ENCODE measurements around the gene PSMB11. TPM values are rescaled to one million over a fixed set of nuclear protein-coding genes. Genes with fewer than 3 reads are reported as not detected.

The PSMB11 gene
- total RNA-seq: not detected

DNA sequence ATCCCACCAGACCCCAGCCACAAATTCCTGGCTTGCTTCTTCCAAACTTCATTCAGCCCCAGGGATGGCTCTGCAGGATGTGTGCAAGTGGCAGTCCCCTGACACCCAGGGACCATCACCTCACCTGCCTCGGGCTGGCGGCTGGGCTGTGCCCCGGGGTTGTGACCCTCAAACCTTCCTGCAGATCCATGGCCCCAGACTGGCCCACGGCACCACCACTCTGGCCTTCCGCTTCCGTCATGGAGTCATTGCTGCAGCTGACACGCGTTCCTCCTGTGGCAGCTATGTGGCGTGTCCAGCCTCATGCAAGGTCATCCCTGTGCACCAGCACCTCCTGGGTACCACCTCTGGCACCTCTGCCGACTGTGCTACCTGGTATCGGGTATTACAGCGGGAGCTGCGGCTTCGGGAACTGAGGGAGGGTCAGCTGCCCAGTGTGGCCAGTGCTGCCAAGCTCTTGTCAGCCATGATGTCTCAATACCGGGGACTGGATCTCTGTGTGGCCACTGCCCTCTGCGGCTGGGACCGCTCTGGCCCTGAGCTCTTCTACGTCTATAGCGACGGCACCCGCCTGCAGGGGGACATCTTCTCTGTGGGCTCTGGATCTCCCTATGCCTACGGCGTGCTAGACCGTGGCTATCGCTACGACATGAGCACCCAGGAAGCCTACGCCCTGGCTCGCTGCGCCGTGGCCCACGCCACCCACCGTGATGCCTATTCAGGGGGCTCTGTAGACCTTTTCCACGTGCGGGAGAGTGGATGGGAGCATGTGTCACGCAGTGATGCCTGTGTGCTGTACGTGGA is at the start of gene PSMB11:
Gene PSMB11 (plus strand): TSS at position 51 of the 804 bp plus-strand sequence. CDS start 14 bp downstream, at position 65.
- no peaks in the 10 kb centered on the region for H3K9me3 ChIP-seq (ENCODE audit: control insufficient read depth in 3 of 3, low read length in 3 of 3)
- H3K9ac ChIP-seq (ENCODE audit: low read depth in 1 of 3, low read length in 3 of 3): no peak within 1 kb of the TSS
- no peaks in the 10 kb centered on the region for H3K36me3 ChIP-seq (ENCODE audit: control insufficient read depth in 3 of 3, insufficient read depth in 3 of 3, low read length in 3 of 3)
- peaks cover 0 to 9% (median 3%) of the 10 kb centered on the region in 3 donors for H3K4me1 ChIP-seq (ENCODE audit: control insufficient read depth in 3 of 3, insufficient read depth in 3 of 3, low read length in 3 of 3)
- H3K27ac ChIP-seq (ENCODE audit: low read depth, low read length): no peak within 1 kb of the TSS
- no peak within 1 kb of the TSS for H3K4me3 ChIP-seq (ENCODE audit: low read length in 3 of 3)
- H3K27me3 ChIP-seq (ENCODE audit: control insufficient read depth in 3 of 3, insufficient read depth in 3 of 3, low read length in 3 of 3): no peaks in the 10 kb centered on the region

- no peaks in the 10 kb centered on the region for H3K9me3 ChIP-seq (ENCODE audit: control insufficient read depth in 3 of 3, low read length in 3 of 3)
- no peak overlapping the region for H3K27ac ChIP-seq (ENCODE audit: low read depth, low read length)
- no peaks in the 10 kb centered on the region for H3K27me3 ChIP-seq (ENCODE audit: control insufficient read depth in 3 of 3, insufficient read depth in 3 of 3, low read length in 3 of 3)
- no peak overlapping the region for H3K9ac ChIP-seq (ENCODE audit: low read depth in 1 of 3, low read length in 3 of 3)
- H3K36me3 ChIP-seq (ENCODE audit: control insufficient read depth in 3 of 3, insufficient read depth in 3 of 3, low read length in 3 of 3): peaks cover 0 to 7% (median 3%) of the 10 kb centered on the region in 3 donors
- peaks cover 0 to 6% (median 4%) of the 10 kb centered on the region in 3 donors for H3K4me1 ChIP-seq (ENCODE audit: control insufficient read depth in 3 of 3, insufficient read depth in 3 of 3, low read length in 3 of 3)
- H3K4me3 ChIP-seq (ENCODE audit: low read length in 3 of 3): no peak overlapping the region
These were observed 48.5 kb upstream of the PSMB11 start for GRCh38 chr14:22993517-22993916.

DNA sequence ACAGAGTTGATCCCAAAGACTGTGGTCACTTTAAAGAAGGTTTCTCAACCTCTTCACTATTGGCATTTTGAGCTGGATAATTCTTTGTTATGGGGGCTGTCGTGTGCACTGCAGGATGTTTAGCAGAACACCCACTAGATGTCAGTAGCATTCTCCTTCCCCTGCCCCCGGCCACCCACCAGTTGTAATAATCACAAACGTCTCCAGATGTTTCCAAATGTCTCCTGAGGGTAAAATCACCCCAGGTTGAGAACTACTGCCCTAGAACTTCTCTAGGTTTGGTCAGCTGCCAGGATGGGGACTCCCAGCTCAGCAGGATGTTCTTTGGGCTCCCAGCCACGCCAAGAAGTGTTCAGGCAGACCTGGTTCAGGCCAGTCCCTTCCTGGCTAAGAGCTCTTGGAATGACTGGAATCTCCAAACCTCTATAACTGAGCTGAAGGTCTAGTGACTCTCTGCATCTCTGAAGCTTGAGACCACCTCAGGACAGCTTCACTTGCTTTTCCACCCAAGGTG is 47.2 kb upstream of the PSMB11 start:
- peak overlapping the region in 1 of 3 donors; percentile 8 for H3K9ac ChIP-seq (ENCODE audit: low read depth in 1 of 3, low read length in 3 of 3)
- no peak overlapping the region for H3K4me3 ChIP-seq (ENCODE audit: low read length in 3 of 3)

GRCh38 chr14:22995889-22996625 is 46.0 kb upstream of the PSMB11 start:
- H3K9me3 ChIP-seq (ENCODE audit: control insufficient read depth in 3 of 3, low read length in 3 of 3): no peaks in the 10 kb centered on the region
- H3K27me3 ChIP-seq (ENCODE audit: control insufficient read depth in 3 of 3, insufficient read depth in 3 of 3, low read length in 3 of 3): no peaks in the 10 kb centered on the region
- H3K9ac ChIP-seq (ENCODE audit: low read depth in 1 of 3, low read length in 3 of 3): peak overlapping the region in 1 of 3 donors; percentile 33
- H3K4me1 ChIP-seq (ENCODE audit: control insufficient read depth in 3 of 3, insufficient read depth in 3 of 3, low read length in 3 of 3): peaks cover 0 to 6% (median 4%) of the 10 kb centered on the region in 3 donors
- no peak overlapping the region for H3K4me3 ChIP-seq (ENCODE audit: low read length in 3 of 3)
- H3K27ac ChIP-seq (ENCODE audit: low read depth, low read length): no peak overlapping the region
- H3K36me3 ChIP-seq (ENCODE audit: control insufficient read depth in 3 of 3, insufficient read depth in 3 of 3, low read length in 3 of 3): peaks cover 5 to 8% (median 5%) of the 10 kb centered on the region in 3 donors

More for the DNA sequence above, 47.2 kb upstream of the PSMB11 start:
- peaks cover 0 to 6% (median 4%) of the 10 kb centered on the region in 3 donors for H3K4me1 ChIP-seq (ENCODE audit: control insufficient read depth in 3 of 3, insufficient read depth in 3 of 3, low read length in 3 of 3)
- peaks cover 5 to 8% (median 5%) of the 10 kb centered on the region in 3 donors for H3K36me3 ChIP-seq (ENCODE audit: control insufficient read depth in 3 of 3, insufficient read depth in 3 of 3, low read length in 3 of 3)
- H3K27me3 ChIP-seq (ENCODE audit: control insufficient read depth in 3 of 3, insufficient read depth in 3 of 3, low read length in 3 of 3): no peaks in the 10 kb centered on the region
- no peak overlapping the region for H3K27ac ChIP-seq (ENCODE audit: low read depth, low read length)
- no peaks in the 10 kb centered on the region for H3K9me3 ChIP-seq (ENCODE audit: control insufficient read depth in 3 of 3, low read length in 3 of 3)

- H3K36me3 ChIP-seq (ENCODE audit: control insufficient read depth in 3 of 3, insufficient read depth in 3 of 3, low read length in 3 of 3): peaks cover 5 to 8% (median 5%) of the 10 kb centered on the region in 3 donors
These were observed 45.0 kb upstream of the PSMB11 start for GRCh38 chr14:22996768-22997654.

GRCh38 chr14:22997676-22998323 is 44.2 kb upstream of the PSMB11 start:
- Histone ChIP-seq H3K4me1 (ENCODE audit: control insufficient read depth in 3 of 3, insufficient read depth in 3 of 3, low read length in 3 of 3) (peaks cover 0 to 6% (median 4%) of the 10 kb centered on the region in 3 donors), H3K36me3 (ENCODE audit: control insufficient read depth in 3 of 3, insufficient read depth in 3 of 3, low read length in 3 of 3) (peaks cover 5 to 8% (median 5%) of the 10 kb centered on the region in 3 donors), H3K27ac (ENCODE audit: low read depth, low read length) (no peak overlapping the region), H3K27me3 (ENCODE audit: control insufficient read depth in 3 of 3, insufficient read depth in 3 of 3, low read length in 3 of 3) (no peaks in the 10 kb centered on the region), H3K9me3 (ENCODE audit: control insufficient read depth in 3 of 3, low read length in 3 of 3) (no peaks in the 10 kb centered on the region), H3K9ac (ENCODE audit: low read depth in 1 of 3, low read length in 3 of 3) (no peak overlapping the region), H3K4me3 (ENCODE audit: low read length in 3 of 3) (no peak overlapping the region)

More at GRCh38 chr14:22996768-22997654, 45.0 kb upstream of the PSMB11 start:
- H3K4me3 ChIP-seq (ENCODE audit: low read length in 3 of 3): no peak overlapping the region
- no peaks in the 10 kb centered on the region for H3K27me3 ChIP-seq (ENCODE audit: control insufficient read depth in 3 of 3, insufficient read depth in 3 of 3, low read length in 3 of 3)
- H3K27ac ChIP-seq (ENCODE audit: low read depth, low read length): no peak overlapping the region
- H3K4me1 ChIP-seq (ENCODE audit: control insufficient read depth in 3 of 3, insufficient read depth in 3 of 3, low read length in 3 of 3): peaks cover 0 to 6% (median 4%) of the 10 kb centered on the region in 3 donors
- no peak overlapping the region for H3K9ac ChIP-seq (ENCODE audit: low read depth in 1 of 3, low read length in 3 of 3)
- H3K9me3 ChIP-seq (ENCODE audit: control insufficient read depth in 3 of 3, low read length in 3 of 3): no peaks in the 10 kb centered on the region

DNA sequence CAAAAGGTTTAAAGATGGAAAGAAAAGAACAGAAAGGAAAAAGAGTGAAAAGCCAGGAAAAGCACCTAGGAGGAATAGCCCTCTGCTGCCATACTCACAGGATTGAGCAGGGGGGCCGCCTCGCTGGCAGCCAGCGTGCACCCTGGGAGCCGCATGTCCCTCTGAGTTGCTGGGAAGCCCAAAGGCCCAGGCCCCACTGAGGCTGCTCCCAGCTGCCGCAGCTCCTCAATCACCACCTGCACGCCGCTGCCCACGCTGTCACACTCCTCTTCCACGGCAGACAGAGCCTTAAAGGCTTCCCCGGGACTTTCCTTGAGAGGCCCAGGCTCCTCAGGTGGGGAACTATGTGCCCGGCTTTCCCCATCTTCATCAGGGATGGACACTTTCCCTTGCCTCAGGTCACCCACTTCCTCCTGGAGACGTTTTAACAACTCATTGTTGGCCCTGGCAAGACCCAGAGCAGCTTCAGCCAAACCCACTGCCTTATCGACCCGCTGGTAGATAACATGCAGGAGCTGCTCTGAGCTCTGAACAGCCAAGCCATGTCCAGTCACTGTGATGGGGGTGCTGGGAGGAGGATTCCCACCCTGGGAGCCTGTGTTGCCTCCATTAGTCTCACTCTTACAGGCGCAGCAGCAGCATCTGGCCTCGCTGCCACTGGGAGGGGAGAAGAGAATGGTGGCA is 43.5 kb upstream of the PSMB11 start:
- no peak overlapping the region for H3K9ac ChIP-seq (ENCODE audit: low read depth in 1 of 3, low read length in 3 of 3)
- no peak overlapping the region for H3K4me3 ChIP-seq (ENCODE audit: low read length in 3 of 3)
- H3K36me3 ChIP-seq (ENCODE audit: control insufficient read depth in 3 of 3, insufficient read depth in 3 of 3, low read length in 3 of 3): peaks cover 5 to 8% (median 5%) of the 10 kb centered on the region in 3 donors
- no peak overlapping the region for H3K27ac ChIP-seq (ENCODE audit: low read depth, low read length)
- H3K4me1 ChIP-seq (ENCODE audit: control insufficient read depth in 3 of 3, insufficient read depth in 3 of 3, low read length in 3 of 3): peaks cover 0 to 6% (median 4%) of the 10 kb centered on the region in 3 donors
- no peaks in the 10 kb centered on the region for H3K27me3 ChIP-seq (ENCODE audit: control insufficient read depth in 3 of 3, insufficient read depth in 3 of 3, low read length in 3 of 3)
- H3K9me3 ChIP-seq (ENCODE audit: control insufficient read depth in 3 of 3, low read length in 3 of 3): no peaks in the 10 kb centered on the region

- Histone ChIP-seq H3K9me3 (ENCODE audit: control insufficient read depth in 3 of 3, low read length in 3 of 3) (no peaks in the 10 kb centered on the region), H3K9ac (ENCODE audit: low read depth in 1 of 3, low read length in 3 of 3) (no peak overlapping the region), H3K4me1 (ENCODE audit: control insufficient read depth in 3 of 3, insufficient read depth in 3 of 3, low read length in 3 of 3) (peaks cover 0 to under 1% (median 0%) of the 10 kb centered on the region in 3 donors), H3K27me3 (ENCODE audit: control insufficient read depth in 3 of 3, insufficient read depth in 3 of 3, low read length in 3 of 3) (no peaks in the 10 kb centered on the region), H3K4me3 (ENCODE audit: low read length in 3 of 3) (no peak overlapping the region), H3K36me3 (ENCODE audit: control insufficient read depth in 3 of 3, insufficient read depth in 3 of 3, low read length in 3 of 3) (peaks cover 5 to 8% (median 5%) of the 10 kb centered on the region in 3 donors), H3K27ac (ENCODE audit: low read depth, low read length) (no peak overlapping the region)
These were observed 41.2 kb upstream of the PSMB11 start for GRCh38 chr14:23000860-23001259.

Data from skeletal muscle tissue (tissue), 4 donors.